ENCODE data around the gene PIM2.

Gene PIM2

DNA sequence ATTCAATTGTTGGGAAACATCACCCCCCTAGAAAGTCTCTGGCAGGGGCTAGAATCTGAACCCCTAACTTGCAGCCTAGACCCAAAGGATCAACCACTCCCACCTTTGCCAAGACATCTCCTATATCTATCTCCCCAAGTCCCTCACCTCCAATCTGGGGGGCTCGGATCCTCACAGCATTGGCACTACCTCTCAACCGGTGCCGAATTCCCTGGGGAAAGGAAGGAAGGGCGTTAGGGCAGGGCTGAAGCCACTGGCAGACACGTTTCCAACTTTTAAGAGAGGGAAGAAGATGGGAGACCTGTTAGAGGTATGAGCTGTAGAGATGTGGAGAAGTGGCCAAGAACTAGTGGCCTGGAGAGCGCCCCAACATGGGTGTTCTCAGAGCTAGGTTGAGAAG, 23.9 kb downstream of the PIM2 start:
- H3F3A ChIP-seq (ENCODE audit: control insufficient read depth, insufficient read depth) = no peaks in the 10 kb centered on the region
- H3K4me3 ChIP-seq (ENCODE audit: low read length) = no peak overlapping the region
- no peaks in the 10 kb centered on the region for H3K9me3 ChIP-seq (ENCODE audit: control insufficient read depth, insufficient read depth, low read length)
- H3K4me1 ChIP-seq (ENCODE audit: control insufficient read depth, low read length) = peaks cover 28% of the 10 kb centered on the region
- no peak overlapping the region for H3K4me2 ChIP-seq (ENCODE audit: low read length)
- TF ChIP-seq, protein P1, sequence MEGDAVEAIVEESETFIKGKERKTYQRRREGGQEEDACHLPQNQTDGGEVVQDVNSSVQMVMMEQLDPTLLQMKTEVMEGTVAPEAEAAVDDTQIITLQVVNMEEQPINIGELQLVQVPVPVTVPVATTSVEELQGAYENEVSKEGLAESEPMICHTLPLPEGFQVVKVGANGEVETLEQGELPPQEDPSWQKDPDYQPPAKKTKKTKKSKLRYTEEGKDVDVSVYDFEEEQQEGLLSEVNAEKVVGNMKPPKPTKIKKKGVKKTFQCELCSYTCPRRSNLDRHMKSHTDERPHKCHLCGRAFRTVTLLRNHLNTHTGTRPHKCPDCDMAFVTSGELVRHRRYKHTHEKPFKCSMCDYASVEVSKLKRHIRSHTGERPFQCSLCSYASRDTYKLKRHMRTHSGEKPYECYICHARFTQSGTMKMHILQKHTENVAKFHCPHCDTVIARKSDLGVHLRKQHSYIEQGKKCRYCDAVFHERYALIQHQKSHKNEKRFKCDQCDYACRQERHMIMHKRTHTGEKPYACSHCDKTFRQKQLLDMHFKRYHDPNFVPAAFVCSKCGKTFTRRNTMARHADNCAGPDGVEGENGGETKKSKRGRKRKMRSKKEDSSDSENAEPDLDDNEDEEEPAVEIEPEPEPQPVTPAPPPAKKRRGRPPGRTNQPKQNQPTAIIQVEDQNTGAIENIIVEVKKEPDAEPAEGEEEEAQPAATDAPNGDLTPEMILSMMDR (IDR thresholded peaks at IDR 0.05; ENCODE audit: low read depth, low read length, poor library complexity, severe bottlenecking) = no peak
- TF ChIP-seq EZH2phosphoT487 (IDR thresholded peaks at IDR 0.05; ENCODE audit: borderline replicate concordance, low read length) = no peak
- no peaks in the 10 kb centered on the region for H3K9me2 ChIP-seq (replicated peaks; ENCODE audit: control insufficient read depth, low read length)
- H3K27me3 ChIP-seq (ENCODE audit: control insufficient read depth, low read length) = no peaks in the 10 kb centered on the region
- no peak overlapping the region for H3K27ac ChIP-seq (ENCODE audit: low read depth, low read length)
- H3K36me3 ChIP-seq (ENCODE audit: control insufficient read depth, low read length) = peaks cover 8% of the 10 kb centered on the region
- 0 out of 2 replicates have a peak, but pooled peaks cover 3% of the 10 kb centered on the region for H4K20me1 ChIP-seq (ENCODE audit: control insufficient read depth, insufficient read depth, low read depth, low read length)
- H3K79me2 ChIP-seq (ENCODE audit: control insufficient read depth, low read length) = peaks cover 42% of the 10 kb centered on the region

DNA sequence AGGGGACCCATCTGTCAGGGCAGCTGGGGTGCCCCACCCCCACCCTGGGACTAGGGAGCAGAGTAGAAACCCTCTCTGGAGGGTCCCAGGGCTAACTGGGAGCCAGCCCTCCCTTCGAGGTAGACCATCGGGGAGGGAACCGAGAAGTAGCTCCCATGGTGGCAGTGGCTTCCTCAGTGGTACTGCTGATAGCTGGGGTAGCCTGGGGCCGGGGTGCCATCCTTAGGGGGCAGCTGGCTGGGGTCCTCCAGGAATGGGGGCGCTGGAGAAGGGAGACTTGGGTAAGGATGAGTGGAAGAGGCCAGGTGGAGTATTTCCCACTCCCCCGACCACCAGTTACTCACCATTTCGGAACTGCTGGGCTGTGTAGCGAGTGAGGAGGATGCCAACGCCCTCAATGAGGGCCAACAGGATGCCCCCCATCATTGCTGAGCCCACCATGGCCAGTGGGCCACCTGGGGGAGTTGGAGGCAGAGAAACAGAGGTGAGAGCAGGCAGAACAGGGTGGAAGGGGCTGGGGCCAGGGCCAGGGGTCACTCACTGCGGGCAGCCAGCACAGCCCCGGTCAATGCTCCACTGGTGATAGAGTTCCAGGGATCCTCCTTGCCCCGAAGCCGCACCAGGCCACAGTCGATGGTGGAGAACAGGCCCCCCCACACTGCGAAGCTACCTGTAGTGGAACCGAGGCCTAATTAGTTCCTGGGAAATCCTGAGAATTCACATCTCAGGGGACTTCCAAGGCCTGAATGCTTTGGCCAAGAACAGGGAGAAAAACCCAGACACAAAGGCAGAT, 25.1 kb downstream of the PIM2 start:
- no peaks in the 10 kb centered on the region for H3F3A ChIP-seq (ENCODE audit: control insufficient read depth, insufficient read depth)
- peaks cover 2% of the 10 kb centered on the region; the same call in 1 of the 2 replicates for H3K36me3 ChIP-seq (ENCODE audit: control insufficient read depth, low read length)
- peaks cover 31% of the 10 kb centered on the region for H3K79me2 ChIP-seq (ENCODE audit: control insufficient read depth, low read length)
- H3K9me3 ChIP-seq (ENCODE audit: control insufficient read depth, insufficient read depth, low read length) = no peaks in the 10 kb centered on the region
- no peak overlapping the region for H3K4me2 ChIP-seq (ENCODE audit: low read length)
- no peak for TF ChIP-seq EZH2phosphoT487 (IDR thresholded peaks at IDR 0.05; ENCODE audit: borderline replicate concordance, low read length)
- TF ChIP-seq, protein P1 (IDR thresholded peaks at IDR 0.05; ENCODE audit: low read depth, low read length, poor library complexity, severe bottlenecking) = no peak
- H3K4me3 ChIP-seq (ENCODE audit: low read length) = no peak overlapping the region
- no peak overlapping the region for H3K27ac ChIP-seq (ENCODE audit: low read depth, low read length)
- H4K20me1 ChIP-seq (ENCODE audit: control insufficient read depth, insufficient read depth, low read depth, low read length) = 0 out of 2 replicates have a peak, but pooled peaks cover 3% of the 10 kb centered on the region
- no peaks in the 10 kb centered on the region for H3K9me2 ChIP-seq (replicated peaks; ENCODE audit: control insufficient read depth, low read length)
- peaks cover 20% of the 10 kb centered on the region for H3K4me1 ChIP-seq (ENCODE audit: control insufficient read depth, low read length)
- H3K27me3 ChIP-seq (ENCODE audit: control insufficient read depth, low read length) = no peaks in the 10 kb centered on the region

DNA sequence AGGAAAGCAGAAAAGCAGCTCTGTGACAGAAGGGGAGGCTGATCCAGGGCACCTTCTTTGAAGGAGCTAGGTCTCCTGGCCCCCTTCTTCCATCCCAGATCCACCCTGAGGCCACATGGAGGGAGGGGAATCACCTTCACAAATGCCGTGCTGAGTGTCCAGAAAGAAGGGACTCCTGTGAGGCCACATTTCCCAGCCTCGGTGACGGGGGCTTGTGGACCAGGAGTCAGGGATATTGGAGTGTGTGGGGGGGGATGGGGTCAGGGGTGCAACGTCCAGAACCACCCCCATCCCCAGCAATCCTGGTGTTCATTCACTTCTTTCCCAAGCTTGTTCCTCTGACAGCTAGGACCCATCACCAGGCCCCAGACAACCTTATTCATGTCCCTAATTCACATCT, 25.9 kb downstream of the PIM2 start:
- Histone ChIP-seq H3K27ac (ENCODE audit: low read depth, low read length) (no peak overlapping the region), H3K9me2 (replicated peaks; ENCODE audit: control insufficient read depth, low read length) (no peaks in the 10 kb centered on the region), H3K4me1 (ENCODE audit: control insufficient read depth, low read length) (peaks cover 20% of the 10 kb centered on the region), H3K4me2 (ENCODE audit: low read length) (no peak overlapping the region), H3F3A (ENCODE audit: control insufficient read depth, insufficient read depth) (no peaks in the 10 kb centered on the region), H3K79me2 (ENCODE audit: control insufficient read depth, low read length) (peaks cover 25% of the 10 kb centered on the region), H3K4me3 (ENCODE audit: low read length) (no peak overlapping the region), H3K9me3 (ENCODE audit: control insufficient read depth, insufficient read depth, low read length) (no peaks in the 10 kb centered on the region), H4K20me1 (ENCODE audit: control insufficient read depth, insufficient read depth, low read depth, low read length) (0 out of 2 replicates have a peak, but pooled peaks cover 3% of the 10 kb centered on the region), H3K36me3 (ENCODE audit: control insufficient read depth, low read length) (peaks cover 2% of the 10 kb centered on the region; the same call in 1 of the 2 replicates), H3K27me3 (ENCODE audit: control insufficient read depth, low read length) (no peaks in the 10 kb centered on the region)
- no peak for TF ChIP-seq EZH2phosphoT487 (IDR thresholded peaks at IDR 0.05; ENCODE audit: borderline replicate concordance, low read length)
- TF ChIP-seq, protein P1 (IDR thresholded peaks at IDR 0.05; ENCODE audit: low read depth, low read length, poor library complexity, severe bottlenecking) = no peak

All from DOHH2 (cell line).